HAP-1 (cell line): ENCODE results near the gene GFPT1.
A peak's percentile ranks its signal among the peaks of the same experiment; 100 is the strongest.

Source experiments
- DNase-seq, 2 experiments: peaks; one replicate each; pipeline ENCODE4 v3.0.0-alpha.2; 2016 to 2020; ENCODE audit warnings: low spot score in 2 of 2
- H3K27me3 ChIP-seq: fragments of 250-450 bp; sonication (Bioruptor Pico); 2 replicates; pipeline ENCODE4 v1.5.1; 2020; ENCODE audit warnings: low read depth, mild to moderate bottlenecking, moderate library complexity
- H3K36me3 ChIP-seq: fragments of 250-450 bp; sonication (Bioruptor Pico); replicated peaks from 2 replicates; pipeline ENCODE4 v1.5.1; 2020; ENCODE audit warnings: mild to moderate bottlenecking
- H3K4me1 ChIP-seq: fragments of 250-450 bp; sonication (Bioruptor Pico); 2 replicates; pipeline ENCODE4 v1.5.1; 2020; ENCODE audit warnings: mild to moderate bottlenecking
- H3K4me3 ChIP-seq: fragments of 250-450 bp; sonication (Bioruptor Pico); 2 replicates; pipeline ENCODE4 v1.5.1; 2020; ENCODE audit warnings: mild to moderate bottlenecking, moderate library complexity
- H3K9me3 ChIP-seq: fragments of 250-450 bp; sonication (Bioruptor Pico); 2 replicates; pipeline ENCODE4 v1.5.1; 2020; ENCODE audit warnings: mild to moderate bottlenecking, moderate library complexity
- in situ Hi-C: fragments of 300-500 bp; cut with MboI; formaldehyde crosslinking; loops from 3 replicates; pipeline ENCODE4 v1.14.3; 2020; ENCODE audit warnings: low sequenced_read_pairs, inconsistent platforms, mixed read lengths

The GFPT1 gene

DNA sequence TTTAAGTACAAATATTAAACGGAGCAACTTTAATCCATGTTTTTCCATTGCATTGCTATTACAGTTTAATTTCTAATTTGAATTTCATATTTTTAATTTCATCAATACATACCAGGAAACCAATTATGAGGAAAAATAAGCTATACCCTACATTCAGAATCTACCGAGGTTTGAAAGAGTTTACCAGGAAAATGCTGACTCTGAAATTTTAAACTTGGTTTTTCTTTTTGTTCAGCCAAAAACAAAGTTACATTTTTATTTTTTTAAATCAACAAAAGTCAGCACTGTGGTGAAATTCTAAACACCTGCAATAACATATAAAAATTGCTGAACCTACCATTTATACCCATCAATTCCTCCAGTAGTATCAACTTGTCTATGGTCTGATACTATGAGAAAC lies 53.7 kb downstream of the GFPT1 start:
- no peak for DNase-seq
- Histone ChIP-seq H3K4me1 (peaks cover 16% of the 10 kb centered on the region), H3K4me3 (no peak overlapping the region), H3K27me3 (no peaks in the 10 kb centered on the region), H3K36me3 (peaks cover 24% of the 10 kb centered on the region), H3K9me3 (no peaks in the 10 kb centered on the region)
- in situ Hi-C loops, result no loop called here

DNA sequence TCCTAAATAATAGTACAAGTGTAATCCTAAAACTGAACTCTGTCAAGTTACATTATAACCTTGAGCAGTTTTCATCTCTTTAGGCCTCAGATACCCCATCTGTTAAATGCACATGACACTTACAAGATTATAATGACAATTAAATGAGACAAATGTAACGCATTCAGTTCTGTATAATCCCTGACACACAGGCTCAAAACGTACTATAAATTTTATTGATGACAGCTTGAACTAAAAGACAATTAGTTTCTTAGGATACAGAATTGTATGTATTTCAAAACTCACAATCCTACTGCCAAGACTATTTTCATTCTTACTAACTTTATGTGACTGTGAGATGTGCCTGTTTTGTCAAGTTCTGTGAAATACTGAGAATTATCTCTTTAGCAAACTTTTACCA lies 56.2 kb downstream of the GFPT1 start:
- no peak overlapping the region for H3K4me3 ChIP-seq
- H3K36me3 ChIP-seq, result peaks cover 29% of the 10 kb centered on the region
- no peaks in the 10 kb centered on the region for H3K9me3 ChIP-seq
- in situ Hi-C loops, result no loop called here
- peaks cover 16% of the 10 kb centered on the region for H3K4me1 ChIP-seq
- DNase-seq, result peak in 1 of 2 experiments; percentile 93
- no peaks in the 10 kb centered on the region for H3K27me3 ChIP-seq

DNA sequence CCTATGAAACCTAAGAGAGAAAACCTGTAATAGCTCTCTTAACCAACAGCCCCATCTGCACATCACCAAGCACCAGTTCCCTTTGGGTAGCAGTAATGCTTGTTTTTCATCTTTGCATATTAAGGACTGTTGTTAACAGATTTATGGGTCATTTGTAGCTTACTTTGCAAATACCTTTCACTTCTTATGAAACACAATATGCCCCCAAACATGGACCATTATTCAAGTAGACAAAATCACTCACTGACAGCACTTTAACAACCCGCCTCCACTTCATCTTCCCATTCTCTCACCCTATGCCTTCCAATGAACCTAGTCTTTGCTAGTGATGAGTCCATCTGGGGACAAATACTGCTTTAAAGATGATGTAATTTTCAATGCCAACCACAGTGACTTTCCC lies 64.4 kb downstream of the GFPT1 start:
- in situ Hi-C loops, result loop anchor here (25.0 kb wide), 1 partner anchor 860 kb away; the partner anchor contains the start of genes APLF and FBXO48

DNA sequence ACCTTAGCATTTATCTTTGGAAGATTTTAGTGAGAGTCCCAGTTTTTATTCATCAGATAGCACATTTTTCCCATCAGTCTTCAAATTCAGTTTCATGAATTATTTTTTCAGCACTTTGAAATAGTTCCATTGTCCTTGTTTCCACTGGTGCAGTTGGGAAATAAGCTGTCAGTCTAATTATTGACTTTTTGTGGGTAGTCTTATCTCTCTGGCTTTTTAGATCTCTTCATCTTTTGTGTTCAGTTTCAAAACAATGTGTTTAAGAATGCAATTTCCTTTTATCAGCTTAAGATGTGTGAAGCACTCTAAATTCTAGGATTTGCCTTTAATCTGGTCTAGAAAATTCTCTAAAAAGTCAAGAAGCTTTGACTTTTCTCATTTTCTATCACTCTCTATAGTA lies 70.5 kb downstream of the GFPT1 start:
- H3K36me3 ChIP-seq, result 0 out of 2 replicates have a peak, but pooled peaks cover 4% of the 10 kb centered on the region
- in situ Hi-C loops, result loop anchor here (25.0 kb wide), 1 partner anchor 854 kb away; the partner anchor contains the start of genes APLF and FBXO48
- H3K27me3 ChIP-seq, result no peaks in the 10 kb centered on the region
- peaks cover 3% of the 10 kb centered on the region; the same call in 1 of the 2 replicates for H3K4me1 ChIP-seq
- DNase-seq, result no peak
- H3K9me3 ChIP-seq, result peaks cover 2% of the 10 kb centered on the region
- H3K4me3 ChIP-seq, result no peak overlapping the region

More for the DNA sequence above, 64.4 kb downstream of the GFPT1 start:
- Histone ChIP-seq H3K27me3 (no peaks in the 10 kb centered on the region), H3K9me3 (no peaks in the 10 kb centered on the region), H3K36me3 (peaks cover 33% of the 10 kb centered on the region), H3K4me3 (no peak overlapping the region), H3K4me1 (peaks cover 17% of the 10 kb centered on the region)
- peak in 1 of 2 experiments; percentile 70 for DNase-seq

DNA sequence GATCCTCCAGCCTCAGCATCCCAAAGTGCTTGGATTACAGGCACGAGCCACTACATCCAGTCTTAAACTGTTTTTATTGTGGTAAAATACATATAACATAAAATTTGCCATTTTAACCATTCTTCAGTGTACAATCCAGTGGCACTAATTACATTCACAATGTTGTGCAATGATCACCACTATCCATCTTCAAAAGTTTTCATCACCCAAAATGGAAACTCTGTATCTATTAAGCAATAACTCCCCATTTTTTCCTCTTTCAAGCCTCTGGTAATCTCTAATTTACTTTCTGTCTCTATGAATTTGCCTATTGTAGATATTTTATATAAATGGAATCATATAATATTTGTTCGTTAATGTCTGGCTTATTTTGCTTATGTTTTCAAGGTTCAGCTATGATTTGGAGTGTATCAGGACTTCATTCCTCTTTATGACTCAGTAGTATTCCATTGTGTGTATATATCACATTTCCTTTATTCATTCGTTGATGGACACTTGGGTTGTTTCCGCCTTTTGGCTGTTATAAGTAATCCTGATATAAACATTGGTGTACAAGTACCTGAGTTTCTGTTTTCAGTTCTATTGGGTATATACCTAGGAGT lies 71.8 kb downstream of the GFPT1 start:
- Histone ChIP-seq H3K4me1 (no peaks in the 10 kb centered on the region; the same call in none of the 2 replicates), H3K9me3 (peaks cover 2% of the 10 kb centered on the region), H3K36me3 (0 out of 2 replicates have a peak, but pooled peaks cover 4% of the 10 kb centered on the region), H3K27me3 (no peaks in the 10 kb centered on the region), H3K4me3 (no peak overlapping the region)
- in situ Hi-C loops, result loop anchor here (25.0 kb wide), 1 partner anchor 853 kb away; the partner anchor contains the start of genes APLF and FBXO48
- no peak for DNase-seq

DNA sequence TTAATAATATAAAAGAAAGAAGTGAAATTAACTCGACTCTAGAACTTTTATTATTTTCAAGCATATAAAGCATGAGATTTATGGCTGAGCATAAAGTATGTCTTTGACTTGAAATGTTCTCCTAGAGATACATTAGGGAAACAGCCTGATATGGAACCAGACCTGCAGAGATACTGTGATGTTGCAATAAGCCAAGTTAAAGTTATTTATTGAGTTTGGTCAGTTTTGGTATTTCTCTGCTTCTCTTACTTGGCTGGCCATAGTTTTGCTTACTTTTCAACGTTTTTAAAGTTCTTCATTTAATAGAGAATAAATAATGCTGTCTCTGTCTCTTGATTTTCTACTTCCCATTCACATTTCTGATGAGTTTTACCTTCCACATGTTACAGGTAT lies 76.0 kb downstream of the GFPT1 start:
- Histone ChIP-seq H3K4me1 (peaks cover 10% of the 10 kb centered on the region), H3K4me3 (no peak overlapping the region), H3K27me3 (no peaks in the 10 kb centered on the region), H3K36me3 (no peaks in the 10 kb centered on the region), H3K9me3 (no peaks in the 10 kb centered on the region)
- in situ Hi-C loops, result loop anchor here (25.0 kb wide), 1 partner anchor 849 kb away; the partner anchor contains the start of genes APLF and FBXO48
- DNase-seq, result no peak

DNA sequence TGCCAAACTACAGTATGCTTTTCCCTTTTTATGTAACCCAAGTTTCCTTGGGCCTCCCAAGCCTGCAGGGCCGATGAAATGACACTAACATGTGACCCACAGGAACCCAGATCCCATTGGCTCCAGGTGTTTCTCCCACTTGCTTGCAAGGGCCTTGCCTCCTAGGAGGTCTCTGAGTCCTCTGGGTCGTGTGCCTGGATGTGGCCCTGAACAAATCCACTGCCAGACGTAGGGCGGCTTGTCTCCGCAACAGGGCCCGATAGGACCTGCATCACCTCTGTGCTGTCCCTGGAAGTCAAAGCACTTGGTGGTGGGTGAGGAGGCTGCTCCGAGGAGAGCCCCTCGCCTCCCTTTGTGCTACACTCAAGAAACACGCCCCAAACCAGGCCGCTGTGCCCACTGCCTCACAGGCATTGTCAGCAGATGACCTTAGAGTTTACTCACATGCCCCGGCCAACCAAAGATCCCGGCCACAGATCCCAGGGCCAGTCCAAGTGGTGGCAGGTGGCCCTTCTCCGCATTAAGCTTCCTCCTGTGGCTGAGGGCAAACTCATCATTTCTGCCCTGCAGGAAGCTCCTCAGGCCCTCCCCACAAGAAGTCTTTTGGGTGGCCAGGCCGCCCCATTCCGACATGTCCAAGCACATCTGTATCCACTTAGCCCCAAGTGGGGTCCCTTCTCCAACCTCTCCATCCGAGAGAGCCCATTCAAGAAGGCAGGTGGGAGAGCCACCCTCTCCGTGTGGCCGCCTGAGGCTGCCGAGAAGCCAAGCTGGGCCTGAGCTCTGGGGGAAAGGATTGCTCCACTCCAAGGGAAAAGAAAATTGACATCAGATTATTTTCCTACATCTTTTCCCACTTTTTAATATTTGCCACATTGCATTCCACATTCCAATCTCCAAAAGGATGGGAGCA lies 76.7 kb downstream of the GFPT1 start:
- H3K4me3 ChIP-seq, result no peak overlapping the region
- H3K27me3 ChIP-seq, result no peaks in the 10 kb centered on the region
- in situ Hi-C loops, result loop anchor here (25.0 kb wide), 1 partner anchor 848 kb away; the partner anchor contains the start of genes APLF and FBXO48

DNA sequence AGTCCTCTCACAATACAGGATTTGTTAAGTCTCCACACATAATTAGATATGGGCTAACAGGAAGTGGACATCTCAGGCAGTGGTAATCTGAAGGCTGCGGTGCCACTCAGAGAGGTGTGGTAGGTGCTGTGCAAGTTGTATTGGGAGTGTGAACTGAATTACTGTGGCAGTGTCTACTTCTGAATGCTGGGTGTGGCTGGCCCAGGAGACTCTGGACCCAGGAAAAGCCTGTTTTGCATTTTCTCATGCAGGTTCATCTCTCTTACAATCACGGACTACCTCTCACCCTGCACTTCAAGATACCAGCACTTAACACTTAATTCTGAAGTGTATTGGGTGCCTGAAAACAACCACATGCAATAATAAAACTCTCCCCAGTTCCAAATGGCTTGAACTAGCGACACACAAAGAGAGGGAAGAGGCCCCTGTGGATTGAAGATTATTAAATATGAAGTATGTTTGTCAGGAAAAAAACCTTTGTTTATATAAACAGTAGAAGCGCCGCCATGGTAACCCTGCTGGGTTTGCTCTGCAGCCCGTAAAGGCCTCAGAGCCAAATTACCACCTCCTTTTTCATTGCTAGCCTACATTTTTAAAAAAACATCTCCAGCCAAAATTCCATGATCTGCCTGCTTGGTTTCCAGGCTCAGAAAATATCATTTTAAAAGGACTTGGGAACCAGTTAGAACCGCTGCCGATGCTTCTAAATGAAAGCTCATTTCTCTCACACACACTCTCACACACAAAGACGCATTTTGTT lies 77.5 kb downstream of the GFPT1 start:
- Histone ChIP-seq H3K4me3 (no peak overlapping the region), H3K4me1 (peaks cover 10% of the 10 kb centered on the region)
- in situ Hi-C loops, result loop anchor here (5.0 to 25.0 kb wide), 2 partner anchors 297 to 847 kb away; partner anchors contain the start of genes ANTXR1, APLF and FBXO48

More for the DNA sequence above, 76.7 kb downstream of the GFPT1 start:
- no peak for DNase-seq
- peaks cover 10% of the 10 kb centered on the region for H3K4me1 ChIP-seq
- no peaks in the 10 kb centered on the region for H3K9me3 ChIP-seq
- H3K36me3 ChIP-seq, result no peaks in the 10 kb centered on the region

DNA sequence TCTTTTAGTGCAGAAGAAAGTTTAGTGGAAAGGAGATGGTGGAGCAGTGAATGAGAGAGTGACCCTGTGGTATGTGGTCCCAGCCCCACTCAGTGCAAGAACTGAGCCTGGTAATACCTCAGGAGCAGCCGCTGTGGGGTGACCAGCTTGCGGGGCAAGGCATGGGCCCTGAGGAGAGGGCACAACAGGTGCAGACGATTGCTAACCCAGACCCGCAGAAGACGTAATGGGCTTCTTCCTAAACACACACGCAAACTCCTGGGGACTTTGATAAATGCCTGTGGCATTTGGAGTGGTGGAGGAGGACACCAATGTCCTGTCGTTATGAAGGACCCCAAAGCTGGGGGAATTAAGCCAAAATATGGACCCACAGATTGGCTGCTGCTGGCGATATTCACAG lies 78.7 kb downstream of the GFPT1 start:
- H3K36me3 ChIP-seq, result no peaks in the 10 kb centered on the region
- in situ Hi-C loops, result loop anchor here (5.0 to 25.0 kb wide), 2 partner anchors 296 to 846 kb away; partner anchors contain the start of genes ANTXR1, APLF and FBXO48

More for the DNA sequence above, 77.5 kb downstream of the GFPT1 start:
- peak; percentile 19 to 57 for DNase-seq
- no peaks in the 10 kb centered on the region for H3K36me3 ChIP-seq
- H3K27me3 ChIP-seq, result no peaks in the 10 kb centered on the region
- no peaks in the 10 kb centered on the region for H3K9me3 ChIP-seq

DNA sequence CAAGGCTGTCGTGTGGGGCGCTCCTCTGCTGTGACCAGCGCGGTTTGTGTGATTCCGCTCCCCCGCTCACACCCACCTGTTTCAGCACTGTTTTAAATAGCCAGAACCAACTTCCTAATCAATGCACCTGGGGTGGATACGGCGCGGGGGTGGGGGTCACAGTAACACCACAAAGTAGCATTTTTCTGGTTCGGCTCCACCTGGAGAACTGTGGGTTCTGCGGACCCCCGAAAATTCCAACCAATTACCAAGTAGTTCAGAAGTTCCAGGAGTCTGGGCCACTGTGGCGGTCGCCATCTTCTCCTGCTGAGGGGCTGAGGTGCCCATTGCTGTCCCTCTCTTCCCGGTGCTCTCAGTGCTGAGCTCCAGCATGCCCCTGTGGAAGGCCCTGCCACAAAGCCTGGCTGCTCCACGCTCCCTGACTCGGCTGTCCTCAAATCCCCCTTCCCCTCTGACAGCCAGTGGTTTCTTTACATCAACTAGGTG lies 79.4 kb downstream of the GFPT1 start:
- H3K36me3 ChIP-seq, result no peaks in the 10 kb centered on the region

More for the DNA sequence above, 78.7 kb downstream of the GFPT1 start:
- Histone ChIP-seq H3K4me3 (no peak overlapping the region), H3K4me1 (peaks cover 10% of the 10 kb centered on the region), H3K9me3 (no peaks in the 10 kb centered on the region), H3K27me3 (no peaks in the 10 kb centered on the region)
- DNase-seq, result no peak

DNA sequence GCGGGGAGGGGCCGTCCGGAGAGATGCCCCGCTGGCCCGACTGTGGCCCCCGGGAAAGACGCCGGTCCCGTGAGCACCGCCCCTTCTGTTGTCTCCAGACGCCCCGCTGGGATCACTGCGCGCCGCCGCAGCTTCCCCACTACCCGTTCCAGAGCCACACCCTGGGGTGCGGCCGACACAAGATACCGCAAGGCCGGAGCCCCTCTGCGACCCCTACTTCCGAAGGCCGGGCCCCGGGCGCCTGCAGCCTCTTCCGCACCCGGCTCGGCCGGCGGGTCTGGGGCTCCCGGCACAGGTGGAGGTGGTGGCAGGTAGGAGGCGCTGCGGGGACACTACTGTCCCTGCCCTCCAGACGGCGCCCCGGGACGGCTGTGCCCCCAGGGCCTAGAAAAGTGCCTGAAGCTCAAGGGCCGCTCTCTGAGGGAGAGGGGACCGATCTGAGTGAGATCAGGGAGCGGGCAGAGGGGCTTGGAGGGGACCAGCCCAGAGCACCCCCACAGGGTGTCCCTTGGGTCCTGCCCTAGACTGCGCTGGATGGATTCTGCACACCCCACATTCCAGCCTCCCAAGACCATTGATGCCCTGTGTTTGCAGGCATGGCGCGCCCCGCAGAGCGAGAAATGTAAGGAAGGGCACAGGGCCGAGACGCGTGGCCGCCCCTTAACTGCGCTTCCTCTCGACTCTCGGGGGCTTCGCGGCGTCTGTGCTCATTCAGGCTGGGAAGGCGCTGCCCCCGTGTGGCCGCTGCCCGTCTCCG lies 80.0 kb downstream of the GFPT1 start:
- peak; percentile 70 to 91 for DNase-seq
- no peaks in the 10 kb centered on the region for H3K9me3 ChIP-seq
- in situ Hi-C loops, result loop anchor here (5.0 to 25.0 kb wide), 2 partner anchors 295 to 845 kb away; partner anchors contain the start of genes ANTXR1, APLF and FBXO48

More for the DNA sequence above, 79.4 kb downstream of the GFPT1 start:
- H3K4me1 ChIP-seq, result peaks cover 10% of the 10 kb centered on the region
- H3K9me3 ChIP-seq, result no peaks in the 10 kb centered on the region
- no peak for DNase-seq
- H3K4me3 ChIP-seq, result peak overlapping the region; percentile 50
- in situ Hi-C loops, result loop anchor here (5.0 to 25.0 kb wide), 2 partner anchors 295 to 845 kb away; partner anchors contain the start of genes ANTXR1, APLF and FBXO48
- no peaks in the 10 kb centered on the region for H3K27me3 ChIP-seq

DNA sequence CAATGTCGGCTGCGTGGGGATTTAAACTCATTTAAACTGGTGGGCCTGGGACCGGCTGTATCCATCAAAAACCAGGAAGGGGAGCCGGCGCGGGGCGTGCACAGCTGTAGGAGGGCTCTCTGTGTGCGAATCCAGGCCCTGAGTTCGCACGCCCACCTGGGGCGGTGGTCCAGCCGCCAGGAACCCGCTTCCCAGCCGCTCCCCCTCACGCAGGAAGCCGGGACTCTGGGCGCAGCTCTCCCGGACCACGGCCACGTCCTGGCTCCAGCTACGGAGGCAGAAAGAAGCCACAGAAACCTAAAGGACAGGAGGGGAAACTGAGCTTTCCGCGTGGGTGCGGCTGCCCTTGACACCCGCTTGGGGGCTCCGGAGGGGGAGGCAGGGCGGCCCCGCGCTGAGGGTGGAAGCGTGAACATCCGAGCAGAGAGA lies 80.6 kb downstream of the GFPT1 start:
- Histone ChIP-seq H3K4me3 (peak overlapping the region; percentile 50), H3K36me3 (no peaks in the 10 kb centered on the region), H3K27me3 (no peaks in the 10 kb centered on the region), H3K9me3 (no peaks in the 10 kb centered on the region), H3K4me1 (peaks cover 10% of the 10 kb centered on the region)
- DNase-seq, result peak in 1 of 2 experiments; percentile 30
- in situ Hi-C loops, result loop anchor here (5.0 to 25.0 kb wide), 2 partner anchors 294 to 844 kb away; partner anchors contain the start of genes ANTXR1, APLF and FBXO48

More for the DNA sequence above, 80.0 kb downstream of the GFPT1 start:
- Histone ChIP-seq H3K4me3 (peak overlapping the region; percentile 50), H3K4me1 (peaks cover 10% of the 10 kb centered on the region), H3K36me3 (no peaks in the 10 kb centered on the region), H3K27me3 (no peaks in the 10 kb centered on the region)
